H9 (cell line): ENCODE data around the gene PSMA4. TPM values are rescaled to one million over a fixed set of nuclear protein-coding genes. Genes with fewer than 3 reads are reported as not detected.

Source experiments
- DNase-seq: peaks from one replicate; pipeline ENCODE4 v3.0.0-alpha.2; 2017
- H2AFZ ChIP-seq: one replicate; pipeline ENCODE4 v1.6.1; 2013; ENCODE audit warnings: mild to moderate bottlenecking, low read length, control low read depth, moderate library complexity
- H2AK5ac ChIP-seq: 2 replicates; pipeline ENCODE4 v1.6.1; 2013; ENCODE audit warnings: low read length, control low read depth, mixed read lengths; ENCODE audit not compliant: insufficient read length
- H2BK120ac ChIP-seq: one replicate; pipeline ENCODE4 v1.6.1; 2013; ENCODE audit warnings: low read depth, mild to moderate bottlenecking, low read length, control low read depth, inconsistent platforms; ENCODE audit not compliant: poor library complexity, severe bottlenecking
- H2BK12ac ChIP-seq: 2 replicates; pipeline ENCODE4 v1.6.1; 2013; ENCODE audit warnings: low read length, control low read depth, mixed read lengths, low read depth; ENCODE audit not compliant: insufficient read length
- H2BK15ac ChIP-seq: 2 replicates; pipeline ENCODE4 v1.6.1; 2013; ENCODE audit warnings: low read depth, low read length, control low read depth
- H2BK20ac ChIP-seq: one replicate; pipeline ENCODE4 v1.6.1; 2013; ENCODE audit warnings: low read depth, mild to moderate bottlenecking, low read length, control low read depth, inconsistent platforms; ENCODE audit not compliant: poor library complexity, severe bottlenecking
- H2BK5ac ChIP-seq: 2 replicates; pipeline ENCODE4 v1.6.1; 2013; ENCODE audit warnings: low read length, control low read depth, mixed read lengths; ENCODE audit not compliant: insufficient read length
- H3K14ac ChIP-seq: 2 replicates; pipeline ENCODE4 v1.6.1; 2013; ENCODE audit warnings: low read length, control low read depth; ENCODE audit not compliant: insufficient read depth
- H3K18ac ChIP-seq: 2 replicates; pipeline ENCODE4 v1.6.1; 2013; ENCODE audit warnings: low read depth, mild to moderate bottlenecking, mixed read lengths, low read length, control low read depth; ENCODE audit not compliant: insufficient read length
- H3K23ac ChIP-seq: 2 replicates; pipeline ENCODE4 v1.6.1; 2013; ENCODE audit warnings: low read length, control low read depth, mixed read lengths, low read depth; ENCODE audit not compliant: insufficient read length
- H3K23me2 ChIP-seq: 2 replicates; pipeline ENCODE4 v1.6.1; 2013; ENCODE audit warnings: low read depth, mild to moderate bottlenecking, mixed read lengths, low read length, control low read depth; ENCODE audit not compliant: insufficient read length, poor library complexity, severe bottlenecking
- H3K27ac ChIP-seq: 2 replicates; pipeline ENCODE4 v1.5.1; 2013; ENCODE audit warnings: low read length, control low read depth, mixed read lengths, low read depth; ENCODE audit not compliant: insufficient read length
- H3K27me3 ChIP-seq: 2 replicates; pipeline ENCODE4 v1.6.1; 2013; ENCODE audit warnings: low read length, control low read depth, inconsistent platforms; ENCODE audit not compliant: insufficient read depth
- H3K4ac ChIP-seq: 2 replicates; pipeline ENCODE4 v1.6.1; 2013; ENCODE audit warnings: low read depth, mild to moderate bottlenecking, control low read depth, inconsistent platforms, low read length, moderate library complexity
- H3K4me1 ChIP-seq: 2 replicates; pipeline ENCODE4 v1.6.1; 2013; ENCODE audit warnings: low read length, control low read depth, inconsistent platforms; ENCODE audit not compliant: insufficient read depth
- H3K4me2 ChIP-seq: 2 replicates; pipeline ENCODE4 v1.6.1; 2013; ENCODE audit warnings: low read length, control low read depth, mixed read lengths; ENCODE audit not compliant: insufficient read length, insufficient read depth
- H3K56ac ChIP-seq: 2 replicates; pipeline ENCODE4 v1.6.1; 2013; ENCODE audit warnings: low read depth, mild to moderate bottlenecking, mixed read lengths, low read length, control low read depth; ENCODE audit not compliant: insufficient read length
- H3K79me1 ChIP-seq: 2 replicates; pipeline ENCODE4 v1.6.1; 2013; ENCODE audit warnings: low read depth, mild to moderate bottlenecking, moderate library complexity, low read length, control low read depth, inconsistent platforms; ENCODE audit not compliant: insufficient read depth, poor library complexity, severe bottlenecking
- H3K79me2 ChIP-seq: 2 replicates; pipeline ENCODE4 v1.6.1; 2013; ENCODE audit warnings: low read length, control low read depth, inconsistent platforms; ENCODE audit not compliant: insufficient read depth
- H3K9ac ChIP-seq: 2 replicates; pipeline ENCODE4 v1.6.1; 2013; ENCODE audit warnings: low read length, control low read depth, mixed read lengths; ENCODE audit not compliant: insufficient read length; ENCODE audit errors: extremely low read depth
- H3K9me3 ChIP-seq: one replicate; pipeline ENCODE4 v1.6.1; 2013; ENCODE audit warnings: low read depth, low read length, inconsistent platforms; ENCODE audit not compliant: control insufficient read depth
- H3T11ph ChIP-seq: one replicate; pipeline ENCODE4 v1.6.1; 2013; ENCODE audit warnings: mild to moderate bottlenecking, low read length, control low read depth, inconsistent platforms
- H4K20me1 ChIP-seq: one replicate; pipeline ENCODE4 v1.6.1; 2013; ENCODE audit not compliant: control insufficient read depth, insufficient read length, insufficient read depth
- H4K5ac ChIP-seq: 2 replicates; pipeline ENCODE4 v1.6.1; 2013; ENCODE audit warnings: low read depth, mild to moderate bottlenecking, mixed read lengths, low read length, control low read depth; ENCODE audit not compliant: insufficient read length
- H4K8ac ChIP-seq: replicated peaks from 2 replicates; pipeline ENCODE4 v1.6.1; 2013; ENCODE audit warnings: low read length, control low read depth, mixed read lengths, low read depth; ENCODE audit not compliant: insufficient read length
- H4K91ac ChIP-seq: 2 replicates; pipeline ENCODE4 v1.6.1; 2013; ENCODE audit warnings: low read depth, mild to moderate bottlenecking, moderate library complexity, mixed read lengths, low read length, control low read depth; ENCODE audit not compliant: insufficient read length
- H3K27ac Mint-ChIP-seq, 3 experiments: 2 replicates in 2 of 3; 3 replicates in 1 of 3; pipeline ENCODE4 v1.8.0; 2020 to 2021; ENCODE audit warnings: mixed read lengths in 3 of 3, mild to moderate bottlenecking in 1 of 3, moderate library complexity in 1 of 3
- H3K27me3 Mint-ChIP-seq: 2 replicates; pipeline ENCODE4 v1.8.0; 2021; ENCODE audit warnings: low read depth, mild to moderate bottlenecking, moderate library complexity, mixed read lengths
- H3K36me3 Mint-ChIP-seq, 3 experiments: 2 replicates in 2 of 3; 3 replicates in 1 of 3; pipeline ENCODE4 v1.8.0; 2020 to 2021; ENCODE audit warnings: low read depth in 3 of 3, mixed read lengths in 3 of 3; ENCODE audit not compliant: insufficient read depth in 1 of 3
- H3K4me1 Mint-ChIP-seq, 2 experiments: 2 replicates each; pipeline ENCODE4 v1.8.0; 2020; ENCODE audit warnings: mixed read lengths in 2 of 2
- H3K4me3 Mint-ChIP-seq, 2 experiments: 2 replicates in 1 of 2; 3 replicates in 1 of 2; pipeline ENCODE4 v1.8.0; 2020 to 2021; ENCODE audit warnings: mild to moderate bottlenecking in 2 of 2, mixed read lengths in 2 of 2, moderate library complexity in 1 of 2
- H3K9me3 Mint-ChIP-seq, 2 experiments: 2 replicates in 1 of 2; 3 replicates in 1 of 2; pipeline ENCODE4 v1.8.0; 2020; ENCODE audit warnings: mild to moderate bottlenecking in 2 of 2, mixed read lengths in 2 of 2, moderate library complexity in 1 of 2
- WGBS: extraction: QIAGEN DNeasy Blood & Tissue Kit; methylation state at CpG from one replicate; pipeline ENCODE4 v1.1.7; 2013; ENCODE audit warnings: missing lambda C conversion rate, low lambda C conversion rate, mixed read lengths; ENCODE audit not compliant: insufficient read length; ENCODE audit errors: extremely low coverage; 5-methylcytosine and 5-hydroxymethylcytosine counted together
- total RNA-seq: library from RNA; stranded (reverse); gene quantifications from 2 replicates; pipeline ENCODE4 v1.2.1, GENCODE V29; 2021
- TF ChIP-seq, protein P1 (sequence below): fragments of 200-600 bp; sonication (generic); conservative IDR thresholded peaks from 3 replicates; pipeline ENCODE4 v1.8.0; 2021; ENCODE audit warnings: antibody characterized with exemption, mild to moderate bottlenecking

The PSMA4 gene
- total RNA-seq, 1 experiment from 2014 or later, result 333 TPM

DNA sequence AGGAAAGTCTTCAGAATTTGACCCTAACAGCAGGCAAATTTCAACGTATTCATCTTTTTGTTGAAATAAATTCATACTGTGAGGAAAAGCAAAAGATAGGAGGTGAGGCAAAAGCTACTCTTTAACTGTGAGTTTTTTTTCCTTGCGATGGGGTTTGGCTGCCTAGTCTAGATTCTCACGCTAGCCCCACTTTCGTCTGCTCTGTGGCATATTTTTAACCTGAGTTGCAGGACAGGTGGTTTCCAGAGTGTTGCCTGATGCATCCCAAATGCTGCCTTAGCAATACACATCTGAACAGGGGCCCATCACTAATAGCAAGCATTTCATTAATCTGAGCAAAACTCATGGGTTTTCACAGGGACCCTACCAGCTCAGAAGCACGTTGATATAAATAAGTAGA, 11.7 kb downstream of the PSMA4 start:
- H4K91ac ChIP-seq, result no peak overlapping the region
- Mint-ChIP-seq H3K36me3 (peaks cover 10 to 41% (median 20%) of the 10 kb centered on the region in 3 experiments; a peak in 5 of 7 replicates), H3K27me3 (no peaks in the 10 kb centered on the region), H3K4me1 (no peaks in the 10 kb centered on the region), H3K4me3 (no peak overlapping the region), H3K27ac (no peak overlapping the region), H3K9me3 (no peaks in the 10 kb centered on the region)
- no peak overlapping the region for H2BK12ac ChIP-seq
- H3T11ph ChIP-seq, result no peak overlapping the region
- DNase-seq, result no peak
- H3K23ac ChIP-seq, result no peak overlapping the region
- H3K4me2 ChIP-seq, result no peak overlapping the region
- no peaks in the 10 kb centered on the region for H3K27me3 ChIP-seq
- no peaks in the 10 kb centered on the region for H3K23me2 ChIP-seq
- H3K14ac ChIP-seq, result no peak overlapping the region
- WGBS, result no CpG with 5 or more reads among the region's 5 CpGs
- H3K79me1 ChIP-seq, result no peaks in the 10 kb centered on the region
- H4K5ac ChIP-seq, result no peak overlapping the region
- H4K8ac ChIP-seq, result no peak overlapping the region
- H3K79me2 ChIP-seq, result no peaks in the 10 kb centered on the region
- no peaks in the 10 kb centered on the region for H4K20me1 ChIP-seq
- no peak overlapping the region for H2BK15ac ChIP-seq
- H2AFZ ChIP-seq, result no peak overlapping the region
- H3K4me1 ChIP-seq, result no peaks in the 10 kb centered on the region
- no peak overlapping the region for H3K9ac ChIP-seq
- TF ChIP-seq, protein P1, sequence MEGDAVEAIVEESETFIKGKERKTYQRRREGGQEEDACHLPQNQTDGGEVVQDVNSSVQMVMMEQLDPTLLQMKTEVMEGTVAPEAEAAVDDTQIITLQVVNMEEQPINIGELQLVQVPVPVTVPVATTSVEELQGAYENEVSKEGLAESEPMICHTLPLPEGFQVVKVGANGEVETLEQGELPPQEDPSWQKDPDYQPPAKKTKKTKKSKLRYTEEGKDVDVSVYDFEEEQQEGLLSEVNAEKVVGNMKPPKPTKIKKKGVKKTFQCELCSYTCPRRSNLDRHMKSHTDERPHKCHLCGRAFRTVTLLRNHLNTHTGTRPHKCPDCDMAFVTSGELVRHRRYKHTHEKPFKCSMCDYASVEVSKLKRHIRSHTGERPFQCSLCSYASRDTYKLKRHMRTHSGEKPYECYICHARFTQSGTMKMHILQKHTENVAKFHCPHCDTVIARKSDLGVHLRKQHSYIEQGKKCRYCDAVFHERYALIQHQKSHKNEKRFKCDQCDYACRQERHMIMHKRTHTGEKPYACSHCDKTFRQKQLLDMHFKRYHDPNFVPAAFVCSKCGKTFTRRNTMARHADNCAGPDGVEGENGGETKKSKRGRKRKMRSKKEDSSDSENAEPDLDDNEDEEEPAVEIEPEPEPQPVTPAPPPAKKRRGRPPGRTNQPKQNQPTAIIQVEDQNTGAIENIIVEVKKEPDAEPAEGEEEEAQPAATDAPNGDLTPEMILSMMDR, result no peak
- H2BK5ac ChIP-seq, result no peak overlapping the region
- no peak overlapping the region for H2BK20ac ChIP-seq
- no peak overlapping the region for H3K56ac ChIP-seq
- no peak overlapping the region for H2BK120ac ChIP-seq
- no peaks in the 10 kb centered on the region for H3K9me3 ChIP-seq
- H3K27ac ChIP-seq, result no peak overlapping the region
- H3K4ac ChIP-seq, result no peak overlapping the region
- no peak overlapping the region for H3K18ac ChIP-seq
- no peak overlapping the region for H2AK5ac ChIP-seq
